Brain pericyte (primary cell): ENCODE data around the gene PCBP3.
A peak's percentile ranks its signal among the peaks of the same experiment; 100 is the strongest.
"Not testable (repeated sequence)": the region's sequence is repeated elsewhere in the genome, so short reads cannot be mapped to it uniquely, and the experiment has no call there.

Source experiments
- DNase-seq: peaks from one replicate; pipeline ENCODE4 v3.0.0-alpha.2; 2012; ENCODE audit warnings: low read depth, low spot score

Gene PCBP3

GRCh38 chr21:45874716-45875415 lies 231.3 kb downstream of the PCBP3 start:
- DNase-seq = peak; percentile 97

- DNase-seq = no peak
Measured at GRCh38 chr21:45875416-45875760, 231.9 kb downstream of the PCBP3 start.

GRCh38 chr21:45875881-45876280 lies 232.4 kb downstream of the PCBP3 start:
- no peak for DNase-seq

GRCh38 chr21:45876381-45877170 lies 233.1 kb downstream of the PCBP3 start:
- no peak for DNase-seq

GRCh38 chr21:45877171-45877438 lies 233.6 kb downstream of the PCBP3 start:
- no peak for DNase-seq

GRCh38 chr21:45877821-45878469 lies 234.4 kb downstream of the PCBP3 start:
- DNase-seq = peak; percentile 53

GRCh38 chr21:45880097-45881068 lies 236.9 kb downstream of the PCBP3 start:
- DNase-seq = no peak

GRCh38 chr21:45882645-45883044 lies 239.1 kb downstream of the PCBP3 start:
- no peak for DNase-seq

- DNase-seq = no peak
Measured at GRCh38 chr21:45883090-45883489, 239.6 kb downstream of the PCBP3 start.

- no peak for DNase-seq
Measured at GRCh38 chr21:45885597-45885929, 242.0 kb downstream of the PCBP3 start.

GRCh38 chr21:45885930-45886601 lies 242.5 kb downstream of the PCBP3 start:
- not testable (repeated sequence) for DNase-seq

- no peak for DNase-seq
Measured at GRCh38 chr21:45886610-45887026, 243.1 kb downstream of the PCBP3 start.

GRCh38 chr21:45887120-45887611 lies 243.6 kb downstream of the PCBP3 start:
- DNase-seq = peak; percentile 66

- DNase-seq = no peak
Measured at GRCh38 chr21:45887788-45888187, 244.3 kb downstream of the PCBP3 start.

- DNase-seq = no peak
Measured at GRCh38 chr21:45888386-45889009, 245.0 kb downstream of the PCBP3 start.

GRCh38 chr21:45889256-45889655 lies 245.7 kb downstream of the PCBP3 start:
- DNase-seq = no peak

- DNase-seq = no peak
Measured at GRCh38 chr21:45889961-45890360, 246.4 kb downstream of the PCBP3 start.

- DNase-seq = no peak
Measured at GRCh38 chr21:45891388-45892155, 248.0 kb downstream of the PCBP3 start.

- DNase-seq = no peak
Measured at GRCh38 chr21:45892156-45892915, 248.8 kb downstream of the PCBP3 start.
